GM23248 (cell line): ENCODE measurements around the gene S100PBP. TPM values are rescaled to one million over a fixed set of nuclear protein-coding genes. Genes with fewer than 3 reads are reported as not detected.

Source experiments
- DNase-seq: peaks from one replicate; pipeline ENCODE4 v3.0.0-alpha.2; 2015
- H2AFZ ChIP-seq: fragments of 200-600 bp; sonication (generic); 2 replicates; pipeline ENCODE4 v1.6.1; 2016; ENCODE audit warnings: antibody characterized with exemption
- H3F3A ChIP-seq: fragments of 200-600 bp; sonication (generic); 2 replicates; pipeline ENCODE4 v1.6.1; 2016; ENCODE audit warnings: mild to moderate bottlenecking, antibody characterized with exemption, mixed run types; ENCODE audit not compliant: insufficient read depth
- H3K27ac ChIP-seq: fragments of 200-600 bp; sonication (generic); 2 replicates; pipeline ENCODE4 v1.5.1; 2016; ENCODE audit warnings: mild to moderate bottlenecking
- H3K27me3 ChIP-seq: fragments of 200-600 bp; sonication (generic); replicated peaks from 2 replicates; pipeline ENCODE4 v1.6.1; 2016; ENCODE audit warnings: mild to moderate bottlenecking; ENCODE audit not compliant: insufficient read depth
- H3K36me3 ChIP-seq: fragments of 200-600 bp; sonication (generic); 2 replicates; pipeline ENCODE4 v1.6.1; 2016; ENCODE audit warnings: low read depth, mild to moderate bottlenecking
- H3K4me1 ChIP-seq: fragments of 200-600 bp; sonication (generic); 2 replicates; pipeline ENCODE4 v1.6.1; 2016; ENCODE audit warnings: mild to moderate bottlenecking; ENCODE audit not compliant: insufficient read depth
- H3K4me2 ChIP-seq: fragments of 200-600 bp; sonication (generic); one replicate; pipeline ENCODE4 v1.6.1; 2016; ENCODE audit warnings: mild to moderate bottlenecking; ENCODE audit not compliant: unreplicated experiment
- H3K4me3 ChIP-seq: fragments of 200-600 bp; sonication (generic); 2 replicates; pipeline ENCODE4 v1.5.1; 2016; ENCODE audit warnings: mild to moderate bottlenecking
- H3K79me2 ChIP-seq: fragments of 200-600 bp; sonication (generic); 2 replicates; pipeline ENCODE4 v1.6.1; 2016; ENCODE audit warnings: mild to moderate bottlenecking; ENCODE audit not compliant: insufficient read depth
- H3K9ac ChIP-seq: fragments of 200-600 bp; sonication (generic); 2 replicates; pipeline ENCODE4 v1.6.1; 2016; ENCODE audit warnings: mild to moderate bottlenecking
- H3K9me2 ChIP-seq: fragments of 200-600 bp; sonication (generic); 2 replicates; pipeline ENCODE4 v1.6.1; 2016; ENCODE audit warnings: mixed run types, mild to moderate bottlenecking, moderate library complexity; ENCODE audit not compliant: insufficient read depth
- H3K9me3 ChIP-seq: fragments of 200-600 bp; sonication (generic); one replicate; pipeline ENCODE4 v1.6.1; 2017; ENCODE audit warnings: low read depth
- H4K20me1 ChIP-seq: fragments of 200-600 bp; sonication (generic); 2 replicates; pipeline ENCODE4 v1.6.0; 2016; ENCODE audit not compliant: insufficient read depth
- EZH2 ChIP-seq: fragments of 200-600 bp; sonication (generic); IDR thresholded peaks from 2 replicates; pipeline ENCODE4 v1.6.1; 2018; ENCODE audit warnings: antibody characterized with exemption, mild to moderate bottlenecking; ENCODE audit not compliant: insufficient read depth, poor library complexity, severe bottlenecking
- EZH2phosphoT487 ChIP-seq: fragments of 200-600 bp; sonication (generic); IDR thresholded peaks from 2 replicates; pipeline ENCODE4 v1.6.1; 2018; ENCODE audit warnings: antibody characterized with exemption, moderate library complexity, mild to moderate bottlenecking, low read depth; ENCODE audit not compliant: insufficient read depth
- WGBS, 2 experiments: methylation state at CpG; one replicate each; pipeline ENCODE4 v1.1.6; 2015 to 2017; ENCODE audit warnings: low lambda C conversion rate in 2 of 2, low coverage in 1 of 2; ENCODE audit errors: missing lambda C conversion rate in 2 of 2; 5-methylcytosine and 5-hydroxymethylcytosine counted together
- in situ Hi-C: fragments of 300-500 bp; cut with MboI; formaldehyde crosslinking; loops from 2 replicates; pipeline ENCODE4 v1.15.0; 2020
- polyA plus RNA-seq: library from polyadenylated mRNA; unstranded; fragments of >200 nt; fragmentation: Nextera tagmentation; extraction: Ambion mirVana; gene quantifications from 2 replicates; pipeline ENCODE4 v1.2.1, GENCODE V29; 2016
- total RNA-seq: library from RNA; depleted of rRNA; stranded (reverse); fragments of >200 nt; shearing (Covaris generic); gene quantifications from 2 replicates; pipeline ENCODE4 v1.2.3, GENCODE V29; 2014

The S100PBP gene
- total and polyA plus RNA-seq, 2 experiments from 2014 or later: 15.7 to 25.2 TPM

- no peak overlapping the region for H2AFZ ChIP-seq
- in situ Hi-C loops: no loop called here
- H3K4me2 ChIP-seq: no peak overlapping the region
- 88 to 89% methylated on average over 8 to 17 of the region's 18 CpGs for WGBS, 2 experiments
- no peaks in the 10 kb centered on the region for H3K27me3 ChIP-seq
- DNase-seq: no peak
- TF ChIP-seq EZH2phosphoT487 (no peak), EZH2 (no peak)
- H3K9me2 ChIP-seq: no peaks in the 10 kb centered on the region
- H3F3A ChIP-seq: peaks cover 14% of the 10 kb centered on the region
- H3K4me1 ChIP-seq: peaks cover 8% of the 10 kb centered on the region
- no peaks in the 10 kb centered on the region for H4K20me1 ChIP-seq
- H3K4me3 ChIP-seq: no peak overlapping the region
- no peak overlapping the region for H3K9ac ChIP-seq
- no peaks in the 10 kb centered on the region for H3K9me3 ChIP-seq
- H3K36me3 ChIP-seq: peaks cover 16% of the 10 kb centered on the region; the same call in 1 of the 2 replicates
- no peaks in the 10 kb centered on the region for H3K79me2 ChIP-seq
- H3K27ac ChIP-seq: no peak overlapping the region
Measured at GRCh38 chr1:32770741-32771548, 46.5 kb upstream of the S100PBP start.

GRCh38 chr1:32771561-32772280, 45.7 kb upstream of the S100PBP start:
- H3F3A ChIP-seq: peaks cover 22% of the 10 kb centered on the region
- no peak overlapping the region for H3K9ac ChIP-seq
- no peak for TF ChIP-seq EZH2
- TF ChIP-seq EZH2phosphoT487: no peak
- no peaks in the 10 kb centered on the region for H3K79me2 ChIP-seq
- H4K20me1 ChIP-seq: no peaks in the 10 kb centered on the region
- no peaks in the 10 kb centered on the region for H3K27me3 ChIP-seq
- H3K4me3 ChIP-seq: no peak overlapping the region
- peaks cover 14% of the 10 kb centered on the region for H3K4me1 ChIP-seq
- no peak overlapping the region for H3K27ac ChIP-seq
- H3K4me2 ChIP-seq: no peak overlapping the region
- H3K36me3 ChIP-seq: peaks cover 22% of the 10 kb centered on the region; the same call in 1 of the 2 replicates
- H2AFZ ChIP-seq: no peak overlapping the region
- in situ Hi-C loops: no loop called here
- no peaks in the 10 kb centered on the region for H3K9me3 ChIP-seq
- WGBS, 2 experiments: 88 to 91% methylated on average over 27 to 29 of the region's 30 CpGs
- no peaks in the 10 kb centered on the region for H3K9me2 ChIP-seq
- DNase-seq: no peak

- 85 to 89% methylated on average over 9 to 10 of the region's 10 CpGs for WGBS, 2 experiments
Measured at GRCh38 chr1:32772281-32773017, 45.0 kb upstream of the S100PBP start.

More at GRCh38 chr1:32772281-32773017, 45.0 kb upstream of the S100PBP start:
- no peak overlapping the region for H2AFZ ChIP-seq
- H3K27ac ChIP-seq: no peak overlapping the region
- no peak overlapping the region for H3K9ac ChIP-seq
- in situ Hi-C loops: no loop called here
- peaks cover 25% of the 10 kb centered on the region for H3F3A ChIP-seq
- peaks cover 27% of the 10 kb centered on the region; the same call in 1 of the 2 replicates for H3K36me3 ChIP-seq
- H3K9me3 ChIP-seq: no peaks in the 10 kb centered on the region
- H3K27me3 ChIP-seq: no peaks in the 10 kb centered on the region
- H3K4me2 ChIP-seq: no peak overlapping the region
- H4K20me1 ChIP-seq: no peaks in the 10 kb centered on the region
- no peaks in the 10 kb centered on the region for H3K79me2 ChIP-seq
- no peaks in the 10 kb centered on the region for H3K9me2 ChIP-seq
- no peak overlapping the region for H3K4me3 ChIP-seq
- peaks cover 14% of the 10 kb centered on the region for H3K4me1 ChIP-seq
- no peak for TF ChIP-seq EZH2
- TF ChIP-seq EZH2phosphoT487: no peak
- DNase-seq: no peak
